ENCODE data around the gene ATXN7L1. TPM values are rescaled to one million over a fixed set of nuclear protein-coding genes. Genes with fewer than 3 reads are reported as not detected.
"Not testable (repeated sequence)": the region's sequence is repeated elsewhere in the genome, so short reads cannot be mapped to it uniquely, and the experiment has no call there.

Gene ATXN7L1
- total and polyA plus RNA-seq, 2 donors (not counting 1 experiment from before 2014, with no cell fraction given): 7.1 to 40.6 TPM

DNA sequence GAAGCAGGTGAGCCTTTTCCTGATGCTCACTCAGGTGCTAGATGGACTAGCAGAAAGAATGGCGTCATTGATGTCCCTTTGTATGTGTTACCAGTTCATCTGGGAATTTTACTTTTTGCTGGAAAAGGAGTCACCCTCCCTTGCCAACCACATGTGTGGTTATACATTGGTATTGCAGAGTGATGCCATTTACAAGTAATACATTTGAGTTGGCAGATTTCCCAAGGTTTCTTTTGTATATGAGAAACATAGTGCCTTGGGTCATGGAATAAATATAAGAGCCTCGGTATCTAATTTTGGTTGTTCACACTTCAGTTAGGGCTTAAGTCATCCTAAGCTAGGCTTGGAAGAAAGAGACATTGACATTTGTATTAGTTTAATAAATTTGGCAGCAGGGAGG is 10.4 kb upstream of the ATXN7L1 start:
- no peaks in the 10 kb centered on the region for H3K9me3 ChIP-seq (ENCODE audit: control extremely low read depth in 1 of 3, control insufficient read depth in 2 of 3, insufficient read depth in 1 of 3, low read length in 2 of 3)
- CTCF ChIA-PET: interaction anchor here (1.5 kb wide), 1 partner anchor 9 kb away, joined by 6 read pairs; no protein-coding TSS in a partner anchor
- H3K4me3 Mint-ChIP-seq: no peak overlapping the region

DNA sequence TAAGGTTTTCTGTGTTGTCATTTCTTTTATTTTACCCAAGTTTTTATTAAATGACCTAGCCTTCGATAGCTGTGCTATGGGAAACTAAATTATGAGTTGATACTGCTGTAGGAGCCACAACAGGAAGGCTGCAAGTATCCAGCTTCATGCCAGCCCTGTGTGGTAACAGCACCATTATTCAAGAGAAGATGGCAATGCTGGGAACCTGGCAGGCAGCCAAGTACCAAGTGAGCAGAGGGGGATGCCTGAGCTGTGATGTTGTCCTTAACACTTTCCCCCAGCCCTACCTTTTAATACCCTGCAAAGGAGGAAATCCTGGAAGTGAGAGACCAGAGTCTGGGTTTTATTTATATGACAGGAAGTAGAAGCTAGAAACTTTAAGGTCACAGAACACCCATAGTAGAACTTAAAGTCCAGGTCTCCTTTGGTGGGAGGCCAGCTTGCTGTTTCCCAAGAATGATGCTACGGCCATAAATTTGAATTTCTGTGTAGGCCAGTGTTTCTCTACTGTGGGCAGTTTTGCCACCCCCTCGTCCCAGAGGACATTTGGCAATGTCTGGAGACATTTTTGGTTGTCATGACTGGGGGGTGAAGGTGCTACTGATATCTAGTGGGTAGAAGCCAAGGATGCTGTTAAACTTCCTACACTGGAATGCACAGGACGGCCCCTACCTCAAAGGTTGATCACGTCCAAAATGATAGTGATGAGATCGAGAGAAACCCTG is 9.2 kb upstream of the ATXN7L1 start:
- Histone ChIP-seq H3K4me2 (replicated peaks; ENCODE audit: low read depth, low read length, poor library complexity, severe bottlenecking) (no peak overlapping the region), H3K9me3 (ENCODE audit: control extremely low read depth in 1 of 3, control insufficient read depth in 2 of 3, insufficient read depth in 1 of 3, low read length in 2 of 3) (no peaks in the 10 kb centered on the region), H3K79me2 (ENCODE audit: control insufficient read depth, insufficient read depth, low read length) (no peaks in the 10 kb centered on the region), H3K9ac (ENCODE audit: low read length) (no peak overlapping the region), H2AFZ (ENCODE audit: insufficient read depth, low read depth, low read length, poor library complexity, severe bottlenecking) (no peak overlapping the region), H3K36me3 (replicated peaks in 1 of 2; ENCODE audit: control extremely low read depth in 1 of 2, control insufficient read depth in 1 of 2, extremely low read depth in 1 of 2, insufficient read depth in 2 of 2, low read length in 1 of 2) (no peaks in the 10 kb centered on the region), H3K27ac (ENCODE audit: low read length in 2 of 2) (no peak overlapping the region), H3K27me3 (replicated peaks in 1 of 4; ENCODE audit: control extremely low read depth in 1 of 4, control insufficient read depth in 3 of 4, insufficient read depth in 4 of 4, low read length in 3 of 4) (peaks cover 0 to 5% (median 0%) of the 10 kb centered on the region in 4 experiments), H3K4me1 (ENCODE audit: control insufficient read depth in 2 of 2, insufficient read depth in 2 of 2, low read length in 2 of 2) (no peaks in the 10 kb centered on the region), H3K4me3 (ENCODE audit: control extremely low read depth in 1 of 5, extremely low read depth in 1 of 5, insufficient read depth in 1 of 5, low read depth in 2 of 5, low read length in 4 of 5) (no peak overlapping the region), H4K20me1 (ENCODE audit: control insufficient read depth, insufficient read depth, low read length, poor library complexity, severe bottlenecking) (no peaks in the 10 kb centered on the region)
- intact Hi-C loops (cut with micrococcal nuclease): no loop called here
- Mint-ChIP-seq H3K4me1 (no peaks in the 10 kb centered on the region), H3K4me3 (no peak overlapping the region), H3K9me3 (ENCODE audit: insufficient read depth) (no peaks in the 10 kb centered on the region), H3K27me3 (peaks cover 3% of the 10 kb centered on the region), H3K27ac (no peak overlapping the region)
- CTCF ChIA-PET: no interaction called here
- peak; percentile 10 for ATAC-seq (ENCODE audit: low read depth)
- WGBS (ENCODE audit: insufficient coverage): 86% methylated on average over 2 of the region's 6 CpGs
- POLR2A ChIA-PET: no interaction called here
- DNase-seq: no peak
- TF ChIP-seq EZH2 (IDR thresholded peaks at IDR 0.05; ENCODE audit: borderline replicate concordance, insufficient read depth, low read depth, low read length, poor library complexity, severe bottlenecking): no peak

More for the DNA sequence above, 10.4 kb upstream of the ATXN7L1 start:
- POLR2A ChIA-PET: no interaction called here
- TF ChIP-seq, protein P1, sequence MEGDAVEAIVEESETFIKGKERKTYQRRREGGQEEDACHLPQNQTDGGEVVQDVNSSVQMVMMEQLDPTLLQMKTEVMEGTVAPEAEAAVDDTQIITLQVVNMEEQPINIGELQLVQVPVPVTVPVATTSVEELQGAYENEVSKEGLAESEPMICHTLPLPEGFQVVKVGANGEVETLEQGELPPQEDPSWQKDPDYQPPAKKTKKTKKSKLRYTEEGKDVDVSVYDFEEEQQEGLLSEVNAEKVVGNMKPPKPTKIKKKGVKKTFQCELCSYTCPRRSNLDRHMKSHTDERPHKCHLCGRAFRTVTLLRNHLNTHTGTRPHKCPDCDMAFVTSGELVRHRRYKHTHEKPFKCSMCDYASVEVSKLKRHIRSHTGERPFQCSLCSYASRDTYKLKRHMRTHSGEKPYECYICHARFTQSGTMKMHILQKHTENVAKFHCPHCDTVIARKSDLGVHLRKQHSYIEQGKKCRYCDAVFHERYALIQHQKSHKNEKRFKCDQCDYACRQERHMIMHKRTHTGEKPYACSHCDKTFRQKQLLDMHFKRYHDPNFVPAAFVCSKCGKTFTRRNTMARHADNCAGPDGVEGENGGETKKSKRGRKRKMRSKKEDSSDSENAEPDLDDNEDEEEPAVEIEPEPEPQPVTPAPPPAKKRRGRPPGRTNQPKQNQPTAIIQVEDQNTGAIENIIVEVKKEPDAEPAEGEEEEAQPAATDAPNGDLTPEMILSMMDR (IDR thresholded peaks at IDR 0.05): no peak
- no peak for TF ChIP-seq EZH2 (IDR thresholded peaks at IDR 0.05; ENCODE audit: borderline replicate concordance, insufficient read depth, low read depth, low read length, poor library complexity, severe bottlenecking)
- Histone ChIP-seq H3K4me1 (ENCODE audit: control insufficient read depth in 2 of 2, insufficient read depth in 2 of 2, low read length in 2 of 2) (no peaks in the 10 kb centered on the region), H3K4me2 (replicated peaks; ENCODE audit: low read depth, low read length, poor library complexity, severe bottlenecking) (no peak overlapping the region), H2AFZ (ENCODE audit: insufficient read depth, low read depth, low read length, poor library complexity, severe bottlenecking) (no peak overlapping the region), H3K9ac (ENCODE audit: low read length) (no peak overlapping the region), H3K27me3 (replicated peaks in 1 of 4; ENCODE audit: control extremely low read depth in 1 of 4, control insufficient read depth in 3 of 4, insufficient read depth in 4 of 4, low read length in 3 of 4) (peaks cover 0 to 5% (median 0%) of the 10 kb centered on the region in 4 experiments), H3K4me3 (ENCODE audit: control extremely low read depth in 1 of 5, extremely low read depth in 1 of 5, insufficient read depth in 1 of 5, low read depth in 2 of 5, low read length in 4 of 5) (no peak overlapping the region), H3K79me2 (ENCODE audit: control insufficient read depth, insufficient read depth, low read length) (no peaks in the 10 kb centered on the region), H3K27ac (ENCODE audit: low read length in 2 of 2) (no peak overlapping the region), H3K36me3 (replicated peaks in 1 of 2; ENCODE audit: control extremely low read depth in 1 of 2, control insufficient read depth in 1 of 2, extremely low read depth in 1 of 2, insufficient read depth in 2 of 2, low read length in 1 of 2) (no peaks in the 10 kb centered on the region), H4K20me1 (ENCODE audit: control insufficient read depth, insufficient read depth, low read length, poor library complexity, severe bottlenecking) (no peaks in the 10 kb centered on the region)
- H3K4me1 Mint-ChIP-seq: no peaks in the 10 kb centered on the region
- no peaks in the 10 kb centered on the region for H3K27me3 Mint-ChIP-seq
- DNase-seq (no peak), ATAC-seq (ENCODE audit: low read depth) (no peak)
- intact Hi-C loops (cut with micrococcal nuclease): no loop called here
- 96% methylated on average over 2 of the region's 2 CpGs for WGBS (ENCODE audit: insufficient coverage)
- no peak overlapping the region for H3K27ac Mint-ChIP-seq
- H3K9me3 Mint-ChIP-seq (ENCODE audit: insufficient read depth): no peaks in the 10 kb centered on the region

DNA sequence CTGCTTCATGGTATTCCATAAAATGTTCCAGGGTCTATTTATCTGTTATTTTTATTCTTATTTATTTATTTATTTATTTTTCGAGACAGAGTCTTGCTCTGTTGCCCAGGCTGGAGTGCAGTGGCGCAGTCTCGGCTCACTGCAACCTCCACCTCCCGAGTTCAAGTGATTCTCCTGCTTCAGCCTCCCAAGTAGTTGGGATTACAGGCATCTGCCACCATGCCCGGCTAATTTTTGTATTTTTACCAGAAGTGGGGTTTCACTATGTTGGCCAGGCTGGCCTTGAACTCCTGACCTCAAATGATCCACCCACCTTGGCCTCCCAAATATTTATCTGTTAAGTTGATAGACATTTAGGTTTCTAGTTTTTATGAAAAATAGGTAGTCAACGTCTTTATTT is 6.8 kb upstream of the ATXN7L1 start:
- H3K27ac ChIP-seq (ENCODE audit: low read length in 2 of 2); H3K79me2 ChIP-seq (ENCODE audit: control insufficient read depth, insufficient read depth, low read length); intact Hi-C loops (cut with micrococcal nuclease); H3K4me3 Mint-ChIP-seq; H3K36me3 ChIP-seq (replicated peaks in 1 of 2; ENCODE audit: control extremely low read depth in 1 of 2, control insufficient read depth in 1 of 2, extremely low read depth in 1 of 2, insufficient read depth in 2 of 2, low read length in 1 of 2); H3K9ac ChIP-seq (ENCODE audit: low read length); H2AFZ ChIP-seq (ENCODE audit: insufficient read depth, low read depth, low read length, poor library complexity, severe bottlenecking); H3K4me2 ChIP-seq (replicated peaks; ENCODE audit: low read depth, low read length, poor library complexity, severe bottlenecking); POLR2A ChIA-PET; DNase-seq; ATAC-seq (ENCODE audit: low read depth); H3K27me3 ChIP-seq (replicated peaks in 1 of 4; ENCODE audit: control extremely low read depth in 1 of 4, control insufficient read depth in 3 of 4, insufficient read depth in 4 of 4, low read length in 3 of 4); H3K4me1 Mint-ChIP-seq; H4K20me1 ChIP-seq (ENCODE audit: control insufficient read depth, insufficient read depth, low read length, poor library complexity, severe bottlenecking); H3K9me3 Mint-ChIP-seq (ENCODE audit: insufficient read depth); H3K27ac Mint-ChIP-seq; H3K4me1 ChIP-seq (ENCODE audit: control insufficient read depth in 2 of 2, insufficient read depth in 2 of 2, low read length in 2 of 2); H3K4me3 ChIP-seq (ENCODE audit: control extremely low read depth in 1 of 5, extremely low read depth in 1 of 5, insufficient read depth in 1 of 5, low read depth in 2 of 5, low read length in 4 of 5); H3K9me3 ChIP-seq (ENCODE audit: control extremely low read depth in 1 of 3, control insufficient read depth in 2 of 3, insufficient read depth in 1 of 3, low read length in 2 of 3): not testable (repeated sequence)
- peaks cover 10% of the 10 kb centered on the region for H3K27me3 Mint-ChIP-seq
- 100% methylated on average over 3 of the region's 6 CpGs for WGBS (ENCODE audit: insufficient coverage)
- CTCF ChIA-PET: interaction anchor here (0.6 kb wide), 2 partner anchors 144 to 330 kb away, joined by 3 read pairs; no protein-coding TSS in a partner anchor
